IPS-18a (cell line): Measurements from ENCODE around the gene ZNF547.

Experiments used
- H3K27ac ChIP-seq: one replicate; pipeline ENCODE4 v1.5.1; 2013; ENCODE audit warnings: low read length
- H3K27me3 ChIP-seq: one replicate; pipeline ENCODE4 v1.6.1; 2013; ENCODE audit warnings: mild to moderate bottlenecking, low read length; ENCODE audit not compliant: control insufficient read depth, insufficient read depth
- H3K36me3 ChIP-seq: one replicate; pipeline ENCODE4 v1.6.1; 2013; ENCODE audit warnings: low read depth, low read length; ENCODE audit not compliant: control insufficient read depth
- H3K4me1 ChIP-seq: one replicate; pipeline ENCODE4 v1.6.1; 2013; ENCODE audit warnings: low read depth, low read length; ENCODE audit not compliant: control insufficient read depth
- H3K4me3 ChIP-seq: one replicate; pipeline ENCODE4 v1.5.1; 2013; ENCODE audit warnings: low read length
- H3K9ac ChIP-seq: one replicate; pipeline ENCODE4 v1.6.1; 2013; ENCODE audit warnings: mild to moderate bottlenecking, low read length, moderate library complexity
- H3K9me3 ChIP-seq: one replicate; pipeline ENCODE4 v1.6.1; 2013; ENCODE audit warnings: low read depth, low read length; ENCODE audit not compliant: control insufficient read depth

The ZNF547 gene

DNA sequence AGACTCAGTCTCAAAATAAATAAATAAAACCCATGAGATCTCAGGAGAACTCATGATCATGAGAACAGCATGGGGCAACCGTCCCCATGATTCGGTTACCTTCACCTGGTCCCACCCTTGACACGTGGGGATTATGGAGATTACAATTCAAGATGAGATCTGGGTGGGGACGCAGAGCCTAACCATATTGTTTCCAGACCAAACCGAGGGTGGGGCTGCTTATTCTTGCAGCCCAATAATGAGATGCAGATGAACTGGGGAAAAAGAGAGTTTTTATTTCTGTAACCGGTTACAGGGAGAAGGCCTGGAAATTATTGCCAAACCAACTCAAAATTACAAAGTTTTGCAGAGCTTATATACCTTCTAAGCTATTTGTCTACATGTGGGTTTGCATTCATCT lies 12.8 kb downstream of the ZNF547 start:
- H3K27me3 ChIP-seq, result no peaks in the 10 kb centered on the region
- H3K4me1 ChIP-seq, result no peaks in the 10 kb centered on the region
- no peak overlapping the region for H3K4me3 ChIP-seq
- peaks cover 11% of the 10 kb centered on the region for H3K36me3 ChIP-seq
- no peak overlapping the region for H3K9ac ChIP-seq
- H3K27ac ChIP-seq, result no peak overlapping the region
- H3K9me3 ChIP-seq, result peaks cover 16% of the 10 kb centered on the region

DNA sequence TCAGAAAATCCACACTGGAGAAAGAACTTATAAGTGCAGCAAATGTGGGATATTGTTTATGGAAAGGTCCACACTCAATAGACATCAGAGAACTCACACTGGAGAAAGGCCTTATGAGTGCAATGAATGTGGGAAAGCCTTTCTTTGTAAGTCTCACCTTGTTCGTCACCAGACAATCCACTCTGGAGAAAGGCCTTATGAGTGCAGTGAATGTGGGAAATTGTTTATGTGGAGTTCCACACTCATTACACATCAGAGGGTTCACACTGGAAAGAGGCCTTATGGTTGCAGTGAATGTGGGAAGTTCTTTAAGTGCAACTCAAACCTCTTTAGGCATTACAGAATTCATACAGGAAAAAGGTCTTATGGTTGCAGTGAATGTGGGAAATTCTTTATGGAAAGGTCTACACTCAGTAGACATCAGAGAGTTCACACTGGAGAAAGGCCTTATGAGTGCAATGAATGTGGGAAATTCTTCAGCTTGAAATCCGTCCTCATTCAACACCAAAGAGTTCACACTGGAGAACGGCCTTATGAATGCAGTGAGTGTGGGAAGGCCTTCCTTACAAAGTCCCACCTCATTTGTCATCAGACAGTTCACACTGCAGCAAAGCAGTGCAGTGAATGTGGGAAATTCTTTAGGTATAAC lies 14.3 kb downstream of the ZNF547 start:
- Histone ChIP-seq H3K4me3 (no peak overlapping the region), H3K36me3 (peaks cover 8% of the 10 kb centered on the region), H3K27me3 (no peaks in the 10 kb centered on the region), H3K9me3 (peaks cover 16% of the 10 kb centered on the region), H3K27ac (no peak overlapping the region), H3K4me1 (no peaks in the 10 kb centered on the region), H3K9ac (no peak overlapping the region)

DNA sequence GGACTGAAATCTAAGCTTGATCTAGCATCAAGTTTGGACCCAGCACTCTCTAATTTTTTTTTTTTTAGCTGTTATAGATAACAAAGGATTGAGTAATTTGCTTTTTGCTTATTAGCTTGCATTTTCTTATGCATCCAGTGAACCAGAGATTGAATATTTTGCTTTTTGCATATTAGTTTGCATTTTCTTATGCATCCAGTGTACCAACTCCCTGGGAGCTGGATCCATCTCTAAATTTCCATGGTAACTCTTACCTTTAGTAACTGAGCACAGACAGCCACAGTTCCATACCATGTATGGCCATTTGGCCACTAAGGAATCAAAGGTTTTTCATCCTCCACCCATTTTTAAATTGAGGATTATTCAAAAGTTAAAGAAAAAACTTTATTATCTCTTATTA lies 17.6 kb downstream of the ZNF547 start:
- Histone ChIP-seq H3K4me3 (no peak overlapping the region), H3K4me1 (no peaks in the 10 kb centered on the region), H3K27ac (no peak overlapping the region), H3K9me3 (peaks cover 6% of the 10 kb centered on the region), H3K36me3 (peaks cover 8% of the 10 kb centered on the region), H3K27me3 (no peaks in the 10 kb centered on the region), H3K9ac (no peak overlapping the region)

- H3K4me3 ChIP-seq, result no peak overlapping the region
- H3K9ac ChIP-seq, result no peak overlapping the region
- H3K27ac ChIP-seq, result no peak overlapping the region
- H3K36me3 ChIP-seq, result peaks cover 2% of the 10 kb centered on the region
- H3K27me3 ChIP-seq, result peaks cover 8% of the 10 kb centered on the region
- no peaks in the 10 kb centered on the region for H3K9me3 ChIP-seq
- H3K4me1 ChIP-seq, result no peaks in the 10 kb centered on the region
These were observed 19.6 kb downstream of the ZNF547 start for GRCh38 chr19:57382806-57383488.

DNA sequence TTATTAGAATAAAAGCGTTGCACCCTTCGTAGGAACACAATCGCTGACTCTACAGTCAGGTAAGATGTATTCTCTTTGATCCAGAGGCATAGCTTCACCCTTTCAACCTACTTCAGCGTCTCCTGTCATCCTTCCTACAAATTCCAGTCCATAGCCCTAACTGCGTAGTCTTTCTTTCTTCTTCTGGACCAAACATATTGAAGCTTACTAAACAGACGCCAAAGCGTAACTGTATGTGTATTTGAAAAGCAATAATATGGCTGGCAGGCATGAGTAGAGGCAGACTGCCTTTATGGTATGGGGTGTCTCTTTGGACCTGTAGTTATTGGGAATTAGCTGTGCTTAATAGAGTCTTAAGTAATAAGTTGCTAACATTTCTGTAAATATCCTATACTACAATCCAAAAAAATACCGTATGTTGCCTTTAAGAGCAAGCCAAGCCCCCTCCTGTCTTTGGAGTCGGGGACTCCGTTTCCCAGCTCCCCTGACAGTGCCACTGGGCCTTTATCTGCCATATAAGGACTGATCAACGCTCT lies 25.9 kb downstream of the ZNF547 start:
- peak overlapping the region; percentile 89 for H3K27ac ChIP-seq
- H3K4me1 ChIP-seq, result peaks cover 4% of the 10 kb centered on the region
- no peaks in the 10 kb centered on the region for H3K9me3 ChIP-seq
- H3K36me3 ChIP-seq, result no peaks in the 10 kb centered on the region
- H3K9ac ChIP-seq, result peak overlapping the region; percentile 33
- peaks cover 8% of the 10 kb centered on the region for H3K27me3 ChIP-seq
- H3K4me3 ChIP-seq, result peak overlapping the region; percentile 88

DNA sequence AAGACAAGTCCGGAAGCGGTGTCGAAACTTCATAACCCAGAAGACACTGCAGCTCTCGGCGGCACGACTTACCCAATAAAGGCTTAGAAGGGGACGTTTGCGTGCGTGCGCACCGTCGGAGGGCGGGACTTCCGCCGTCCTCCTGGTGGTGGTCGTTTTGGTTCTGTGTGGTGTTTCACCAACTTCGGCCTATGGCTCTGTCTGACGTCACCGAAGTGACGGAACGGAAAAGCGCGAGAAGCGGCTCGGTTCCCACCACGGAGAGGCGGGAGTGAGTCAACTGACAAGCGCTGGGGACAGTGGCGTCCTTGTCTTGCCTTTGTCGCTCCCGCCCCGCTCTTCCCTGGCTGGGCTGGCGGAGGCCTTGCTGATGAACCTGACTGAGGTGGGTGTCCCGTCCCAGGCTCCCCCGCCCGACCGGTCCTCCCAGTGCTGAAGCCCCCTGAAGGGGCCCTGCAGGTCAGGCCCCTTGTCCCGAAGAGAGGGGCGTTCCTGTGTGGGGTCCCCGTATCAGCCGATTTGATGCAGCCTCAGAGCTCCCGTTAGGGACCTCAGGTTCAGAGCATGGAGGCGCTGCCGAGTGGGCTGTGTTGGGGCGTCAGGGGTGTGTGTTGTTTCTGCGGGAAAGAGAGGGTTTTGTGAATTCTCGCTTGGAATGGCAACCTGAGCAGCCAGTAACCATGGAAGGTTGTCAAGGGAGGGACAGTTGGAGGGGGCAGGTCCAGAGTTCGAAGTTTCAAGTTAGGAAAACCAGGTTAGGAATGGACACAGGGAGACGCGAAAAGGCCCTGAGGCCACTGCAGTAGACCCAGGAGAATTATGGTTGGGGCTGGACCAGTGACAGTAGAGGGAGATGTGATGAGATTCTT lies 26.6 kb downstream of the ZNF547 start, which contains the start of gene ZNF548:
Gene ZNF548 (plus strand): TSS at position 125 of the 869 bp plus-strand sequence. CDS start 246 bp downstream, at position 371.
- peaks cover 8% of the 10 kb centered on the region for H3K27me3 ChIP-seq
- peak within 1 kb of the TSS; percentile 73 for H3K9ac ChIP-seq
- H3K4me3 ChIP-seq, result peak within 1 kb of the TSS; percentile 88
- H3K9me3 ChIP-seq, result no peaks in the 10 kb centered on the region
- no peaks in the 10 kb centered on the region for H3K36me3 ChIP-seq
- H3K4me1 ChIP-seq, result peaks cover 4% of the 10 kb centered on the region
- peak within 1 kb of the TSS; percentile 89 for H3K27ac ChIP-seq

DNA sequence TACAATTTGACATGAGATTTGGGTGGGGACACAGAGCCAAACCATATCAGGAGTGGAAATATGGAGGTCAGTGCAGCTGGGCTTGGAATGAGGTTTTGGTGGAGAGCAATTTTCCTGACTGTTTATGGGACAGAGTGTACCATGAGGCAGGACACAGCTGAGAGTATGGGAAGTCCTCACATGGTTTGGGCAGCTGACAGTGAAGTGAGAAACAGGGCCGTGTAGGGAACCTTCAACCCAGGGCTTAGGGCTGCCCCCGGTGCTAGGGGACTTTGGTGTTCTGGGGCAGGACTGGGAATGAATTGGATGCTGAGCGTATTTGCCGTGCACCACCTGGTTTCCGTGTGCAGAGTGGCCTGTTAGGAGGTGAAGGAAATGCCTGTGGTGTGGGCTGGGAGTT lies 32.4 kb downstream of the ZNF547 start:
- Histone ChIP-seq H3K4me1 (no peaks in the 10 kb centered on the region), H3K27me3 (no peaks in the 10 kb centered on the region), H3K9me3 (peaks cover under 1% of the 10 kb centered on the region), H3K36me3 (peaks cover 15% of the 10 kb centered on the region), H3K4me3 (no peak overlapping the region), H3K27ac (no peak overlapping the region), H3K9ac (no peak overlapping the region)

GRCh38 chr19:57398868-57399267 lies 35.5 kb downstream of the ZNF547 start:
- H3K9me3 ChIP-seq, result peaks cover 3% of the 10 kb centered on the region
- peaks cover 15% of the 10 kb centered on the region for H3K36me3 ChIP-seq

GRCh38 chr19:57403737-57404563 lies 40.6 kb downstream of the ZNF547 start:
- Histone ChIP-seq H3K4me1 (no peaks in the 10 kb centered on the region), H3K4me3 (no peak overlapping the region), H3K9ac (no peak overlapping the region), H3K27ac (no peak overlapping the region), H3K36me3 (peaks cover 4% of the 10 kb centered on the region), H3K27me3 (no peaks in the 10 kb centered on the region), H3K9me3 (peaks cover 3% of the 10 kb centered on the region)

More at GRCh38 chr19:57398868-57399267, 35.5 kb downstream of the ZNF547 start:
- H3K4me3 ChIP-seq, result no peak overlapping the region
- H3K4me1 ChIP-seq, result no peaks in the 10 kb centered on the region
- no peak overlapping the region for H3K9ac ChIP-seq
- H3K27me3 ChIP-seq, result no peaks in the 10 kb centered on the region
- no peak overlapping the region for H3K27ac ChIP-seq

GRCh38 chr19:57406516-57407123 lies 43.3 kb downstream of the ZNF547 start:
- Histone ChIP-seq H3K27ac (no peak overlapping the region), H3K4me3 (no peak overlapping the region), H3K9me3 (no peaks in the 10 kb centered on the region), H3K4me1 (no peaks in the 10 kb centered on the region), H3K27me3 (no peaks in the 10 kb centered on the region), H3K9ac (no peak overlapping the region), H3K36me3 (no peaks in the 10 kb centered on the region)
